HepG2 (cell line): ENCODE data around the gene NKX2-2. TPM values are rescaled to one million over a fixed set of nuclear protein-coding genes. Genes with fewer than 3 reads are reported as not detected.

Experiments
- ATAC-seq: fragments of 200-7000 bp; cut with Tn5 transposase; 3 replicates; pipeline ENCODE4 v1.9.1; 2020; ENCODE audit warnings: mild to moderate bottlenecking, moderate library complexity
- BruUV-seq: library from RNA; stranded (reverse); fragments of 400-500 nt; replicated peaks from 2 replicates; lab custom pipeline; 2021; lab: Mats Ljungman, UMichigan
- CTCF ChIA-PET: fragments of 300-600 bp; formaldehyde crosslinking; extraction: SDS; loops from one replicate; lab custom pipeline; 2021; ENCODE audit warnings: low total read pairs, inconsistent platforms, low intra/inter-chr PET ratio; lab: Yijun Ruan, JAX
- POLR2A ChIA-PET: fragments of 350-600 bp; sonication (Branson Sonifier 250); formaldehyde crosslinking; loops from one replicate; lab custom pipeline; 2020; ENCODE audit warnings: antibody characterized with exemption, inconsistent platforms; lab: Yijun Ruan, JAX
- DNase-seq: peaks from one replicate; pipeline ENCODE4 v3.0.0-alpha.2; 2015; ENCODE audit warnings: low spot score
- FAIRE-seq: peaks from 3 replicates; lab custom pipeline; 2011; peaks lifted over from hg19 to GRCh38; lab: Jason Lieb, UNC
- H2AFZ ChIP-seq: one replicate; pipeline ENCODE4 v1.6.1; 2011; ENCODE audit warnings: low read length, inconsistent platforms
- H3K27ac ChIP-seq: fragments of 300-600 bp; 3 replicates; pipeline ENCODE4 v1.8.0; 2011; ENCODE audit warnings: mixed run types, mild to moderate bottlenecking, mixed read lengths, low read length, inconsistent platforms; ENCODE audit not compliant: insufficient read depth; ENCODE audit errors: extremely low read length
- H3K27me3 ChIP-seq, 2 experiments: fragments of 200-600 bp in 1 of 2; 2 replicates in 1 of 2; 3 replicates in 1 of 2; pipeline versions ENCODE4 v1.6.0 to v1.8.0; 2011; ENCODE audit warnings: low read length in 2 of 2, mild to moderate bottlenecking in 2 of 2, moderate library complexity in 2 of 2, inconsistent platforms in 1 of 2; ENCODE audit not compliant: insufficient read depth in 2 of 2, control insufficient read depth in 1 of 2
- H3K36me3 ChIP-seq, 2 experiments: fragments of 200-600 bp in 1 of 2; replicated peaks in 1 of 2; 2 replicates in 1 of 2; 3 replicates in 1 of 2; pipeline versions ENCODE4 v1.5.1 to v1.8.0; 2011; ENCODE audit warnings: low read length in 2 of 2, inconsistent platforms in 1 of 2; ENCODE audit not compliant: insufficient read depth in 2 of 2, control insufficient read depth in 1 of 2
- H3K4me1 ChIP-seq: 2 replicates; pipeline ENCODE4 v1.5.1; 2012; ENCODE audit warnings: low read length, inconsistent platforms; ENCODE audit not compliant: insufficient read depth
- H3K4me2 ChIP-seq: 2 replicates; pipeline ENCODE4 v1.6.0; 2011; ENCODE audit warnings: low read depth, low read length, inconsistent platforms
- H3K4me3 ChIP-seq, 3 experiments: fragments of 200-600 bp in 1 of 3; sonication (generic), shearing (Covaris generic) in 1 of 3; replicated peaks in 1 of 3; 2 replicates each; pipeline ENCODE4 v1.5.1; 2011 to 2016; ENCODE audit warnings: low read length in 3 of 3, inconsistent platforms in 2 of 3, low read depth in 2 of 3, mild to moderate bottlenecking in 2 of 3, control low read depth in 1 of 3, mixed read lengths in 1 of 3; ENCODE audit not compliant: insufficient read depth in 1 of 3
- H3K79me2 ChIP-seq: one replicate; pipeline ENCODE4 v1.6.1; 2011; ENCODE audit warnings: low read length, inconsistent platforms; ENCODE audit not compliant: insufficient read depth
- H3K9ac ChIP-seq: 2 replicates; pipeline ENCODE4 v1.6.0; 2011; ENCODE audit warnings: mild to moderate bottlenecking, low read depth, low read length, inconsistent platforms; ENCODE audit not compliant: insufficient read depth
- H3K9me3 ChIP-seq: 2 replicates; pipeline ENCODE4 v1.5.1; 2012; ENCODE audit warnings: mild to moderate bottlenecking, low read length
- H4K20me1 ChIP-seq: 2 replicates; pipeline ENCODE4 v1.6.0; 2011; ENCODE audit warnings: inconsistent platforms, mild to moderate bottlenecking, low read length, moderate library complexity; ENCODE audit not compliant: insufficient read depth
- EED ChIP-seq: sonication (generic); formaldehyde crosslinking; IDR thresholded peaks from 2 replicates; pipeline ENCODE4 v1.5.0; 2020; ENCODE audit warnings: mild to moderate bottlenecking, missing genetic modification reagents
- EZH2 ChIP-seq: conservative IDR thresholded peaks from 2 replicates; pipeline ENCODE4 v1.6.1; 2012; ENCODE audit warnings: mild to moderate bottlenecking, low read depth, low read length, moderate library complexity
- MED1 ChIP-seq: sonication (generic); formaldehyde crosslinking; IDR thresholded peaks from 2 replicates; pipeline ENCODE4 v1.4.0; 2020; ENCODE audit warnings: missing genetic modification reagents
- POLR2AphosphoS5 ChIP-seq: IDR thresholded peaks from 2 replicates; pipeline ENCODE4 v1.6.1; 2012; ENCODE audit warnings: low read depth, low read length
- SALL1 ChIP-seq: sonication (generic); formaldehyde crosslinking; IDR thresholded peaks from 2 replicates; pipeline ENCODE4 v1.8.0; 2022; ENCODE audit warnings: mild to moderate bottlenecking, missing genetic modification reagents
- SMARCC2 ChIP-seq: fragments of 450-650 bp; IDR thresholded peaks from 2 replicates; pipeline ENCODE4 v1.6.1; 2017; ENCODE audit warnings: antibody characterized with exemption, mild to moderate bottlenecking
- TCF12 ChIP-seq, 2 experiments: fragments of 450-650 bp in 1 of 2; sonication (generic) in 1 of 2; formaldehyde crosslinking in 1 of 2; IDR thresholded peaks; 2 replicates each; pipeline versions ENCODE4 v1.6.1 to v1.8.0; 2017 to 2022; ENCODE audit warnings: antibody characterized with exemption in 1 of 2, mild to moderate bottlenecking in 1 of 2, missing genetic modification reagents in 1 of 2, moderate library complexity in 1 of 2
- TEAD3 ChIP-seq: optimal IDR thresholded peaks from 2 replicates; pipeline ENCODE3; 2016; ENCODE audit warnings: borderline replicate concordance
- THRA ChIP-seq: sonication (generic); formaldehyde crosslinking; IDR thresholded peaks from 2 replicates; pipeline ENCODE4 v1.4.0; 2020; ENCODE audit warnings: missing genetic modification reagents, borderline replicate concordance
- ZMYM3 ChIP-seq: sonication (generic); formaldehyde crosslinking; IDR thresholded peaks from 2 replicates; pipeline ENCODE4 v1.5.1; 2020; ENCODE audit warnings: mild to moderate bottlenecking, missing genetic modification reagents
- ZNF562 ChIP-seq: sonication (generic); formaldehyde crosslinking; IDR thresholded peaks from 2 replicates; pipeline ENCODE4 v1.8.0; 2022; ENCODE audit warnings: missing genetic modification reagents, borderline replicate concordance
- ZNF574 ChIP-seq: sonication (generic); formaldehyde crosslinking; IDR thresholded peaks from 2 replicates; pipeline ENCODE4 v1.4.0; 2020; ENCODE audit warnings: missing genetic modification reagents
- ZNF740 ChIP-seq: sonication (generic); formaldehyde crosslinking; IDR thresholded peaks from 2 replicates; pipeline ENCODE4 v1.4.0; 2020; ENCODE audit warnings: missing genetic modification reagents
- ZNF768 ChIP-seq: sonication (generic); formaldehyde crosslinking; IDR thresholded peaks from 2 replicates; pipeline ENCODE4 v1.4.0; 2020; ENCODE audit warnings: missing genetic modification reagents
- ZNF782 ChIP-seq: sonication (generic); formaldehyde crosslinking; IDR thresholded peaks from 2 replicates; pipeline ENCODE4 v1.4.0; 2020; ENCODE audit warnings: missing genetic modification reagents, mild to moderate bottlenecking, borderline replicate concordance
- ZNF788 ChIP-seq: sonication (generic); formaldehyde crosslinking; IDR thresholded peaks from 2 replicates; pipeline ENCODE4 v1.5.0; 2020; ENCODE audit warnings: mild to moderate bottlenecking, missing genetic modification reagents, borderline replicate concordance
- WGBS: methylation state at CpG from one replicate; pipeline ENCODE4 v1.1.6; 2017; ENCODE audit warnings: low lambda C conversion rate; 5-methylcytosine and 5-hydroxymethylcytosine counted together
- in situ Hi-C: cut with HindIII; loops from 2 replicates; pipeline ENCODE4 v1.10.0; 2017; ENCODE audit warnings: low pct_unique_long_range_greater_than_20kb; ENCODE audit not compliant: extremely low pct_ligation_motif_present
- intact Hi-C: fragments of 100-400 bp; cut with micrococcal nuclease; formaldehyde crosslinking; loops from one replicate; pipeline ENCODE4 v1.10.0; 2022; ENCODE audit not compliant: unreplicated experiment
- polyA plus RNA-seq, 8 experiments: library from polyadenylated mRNA; depleted of rRNA in 3 of 8; stranded (reverse) in 7 of 8; unstranded in 1 of 8; fragments of >200 nt; fragmentation: Illumina TruSeq in 4 of 8; extraction: Trizol in 4 of 8; gene quantifications; 2 replicates each; pipeline versions ENCODE4 v1.2.1 to v1.2.3, GENCODE V29; 2011 to 2016; ENCODE audit warnings: low read depth in 4 of 8, missing spikeins in 1 of 8, mixed read lengths in 1 of 8; ENCODE audit not compliant: insufficient read depth in 1 of 8
- total RNA-seq, 5 experiments: library from RNA; depleted of rRNA; stranded (reverse); fragments of >200 nt; fragmentation: Illumina TruSeq; extraction: Trizol; gene quantifications; 2 replicates each; pipeline ENCODE4 v1.2.3, GENCODE V29; 2016; ENCODE audit warnings: low read depth in 1 of 5
- TF ChIP-seq, protein P1 (sequence below): sonication (generic); formaldehyde crosslinking; conservative IDR thresholded peaks from 2 replicates; pipeline ENCODE4 v1.8.0; 2022; ENCODE audit warnings: mild to moderate bottlenecking, moderate library complexity, missing genetic modification reagents

NKX2-2 gene
- total and polyA plus RNA-seq, 2 of the 13 experiments (the other 11 are each of a cell fraction or from before 2014, with no cell fraction given) = not detected

- CTCF ChIA-PET = no interaction called here
- H3K27me3 ChIP-seq = peaks cover 23 to 83% of the 10 kb centered on the region in 2 experiments
- no peak overlapping the region for H3K9ac ChIP-seq
- H3K4me1 ChIP-seq = peaks cover 21% of the 10 kb centered on the region
- peaks cover 3% of the 10 kb centered on the region; the same call in 1 of the 2 replicates for H4K20me1 ChIP-seq
- peak overlapping the region in 2 of 3 experiments; percentile 40 to 62; a peak in 3 of 6 replicates for H3K4me3 ChIP-seq
- 34% methylated on average over 43 of the region's 43 CpGs for WGBS
- ATAC-seq (no peak), FAIRE-seq (no peak), DNase-seq (no peak)
- no peaks in the 10 kb centered on the region for H3K79me2 ChIP-seq
- BruUV-seq = no TSS peak
- in situ Hi-C loops = loop anchor here (10.0 kb wide), 1 partner anchor 455 kb away; no protein-coding TSS in a partner anchor
- POLR2A ChIA-PET = no interaction called here
- H3K36me3 ChIP-seq = no peaks in the 10 kb centered on the region
- no peaks in the 10 kb centered on the region for H3K9me3 ChIP-seq
- intact Hi-C loops = no loop called here
- H3K27ac ChIP-seq = no peak overlapping the region
- peak overlapping the region; percentile 65; the same call in 1 of the 2 replicates for H3K4me2 ChIP-seq
- no peak overlapping the region for H2AFZ ChIP-seq
- TF ChIP-seq ZMYM3 (CRISPR knock-in tag) (no peak), ZNF768 (CRISPR knock-in tag) (peak; percentile 19; the same call in 1 of the 2 replicates), ZNF782 (no peak), ZNF788 (0 out of 2 replicates have a peak, but pooled peaks have one; percentile 35), POLR2AphosphoS5 (no peak), THRA (CRISPR knock-in tag) (no peak), SALL1 (CRISPR knock-in tag) (no peak), ZNF562 (CRISPR knock-in tag) (no peak), ZNF740 (CRISPR knock-in tag) (no peak), EED (CRISPR knock-in tag) (0 out of 2 replicates have a peak, but pooled peaks have one; percentile 38), EZH2 (peak; percentile 30), TCF12 (IDR thresholded peaks at IDR 0.05) (no peak), TCF12 (CRISPR knock-in tag; IDR thresholded peaks at IDR 0.05) (no peak), SMARCC2 (no peak), ZNF574 (CRISPR knock-in tag) (no peak), MED1 (CRISPR knock-in tag) (no peak), TEAD3 (CRISPR knock-in tag) (no peak)
- TF ChIP-seq, protein P1, sequence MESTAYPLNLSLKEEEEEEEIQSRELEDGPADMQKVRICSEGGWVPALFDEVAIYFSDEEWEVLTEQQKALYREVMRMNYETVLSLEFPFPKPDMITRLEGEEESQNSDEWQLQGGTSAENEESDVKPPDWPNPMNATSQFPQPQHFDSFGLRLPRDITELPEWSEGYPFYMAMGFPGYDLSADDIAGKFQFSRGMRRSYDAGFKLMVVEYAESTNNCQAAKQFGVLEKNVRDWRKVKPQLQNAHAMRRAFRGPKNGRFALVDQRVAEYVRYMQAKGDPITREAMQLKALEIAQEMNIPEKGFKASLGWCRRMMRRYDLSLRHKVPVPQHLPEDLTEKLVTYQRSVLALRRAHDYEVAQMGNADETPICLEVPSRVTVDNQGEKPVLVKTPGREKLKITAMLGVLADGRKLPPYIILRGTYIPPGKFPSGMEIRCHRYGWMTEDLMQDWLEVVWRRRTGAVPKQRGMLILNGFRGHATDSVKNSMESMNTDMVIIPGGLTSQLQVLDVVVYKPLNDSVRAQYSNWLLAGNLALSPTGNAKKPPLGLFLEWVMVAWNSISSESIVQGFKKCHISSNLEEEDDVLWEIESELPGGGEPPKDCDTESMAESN (CRISPR knock-in tag) = no peak
Measured at GRCh38 chr20:21509597-21510371, 4.1 kb downstream of the NKX2-2 start.
